ENCODE data around the gene SEC16B.

The SEC16B gene

DNA sequence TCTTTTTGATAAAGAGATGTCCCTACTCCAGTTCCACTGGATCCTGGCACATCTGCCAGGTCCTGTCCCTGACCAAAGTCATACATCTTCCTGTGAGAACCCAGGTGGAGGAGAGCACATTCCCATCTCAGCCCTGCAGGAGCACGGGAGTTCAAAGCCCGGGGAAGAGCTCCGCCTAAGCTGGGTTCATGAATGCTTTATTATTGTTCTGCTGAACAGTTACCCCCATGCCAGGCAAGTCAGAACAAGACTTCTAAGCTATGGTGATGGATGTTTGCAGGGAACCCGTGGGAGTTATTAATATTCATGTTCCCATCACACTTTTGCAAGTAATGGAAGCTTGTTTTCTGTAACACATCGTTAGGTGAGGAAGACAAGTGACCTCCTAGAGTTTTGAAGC is 62.9 kb downstream of the SEC16B start:
- DNase-seq (ENCODE audit: low spot score): no peak

DNA sequence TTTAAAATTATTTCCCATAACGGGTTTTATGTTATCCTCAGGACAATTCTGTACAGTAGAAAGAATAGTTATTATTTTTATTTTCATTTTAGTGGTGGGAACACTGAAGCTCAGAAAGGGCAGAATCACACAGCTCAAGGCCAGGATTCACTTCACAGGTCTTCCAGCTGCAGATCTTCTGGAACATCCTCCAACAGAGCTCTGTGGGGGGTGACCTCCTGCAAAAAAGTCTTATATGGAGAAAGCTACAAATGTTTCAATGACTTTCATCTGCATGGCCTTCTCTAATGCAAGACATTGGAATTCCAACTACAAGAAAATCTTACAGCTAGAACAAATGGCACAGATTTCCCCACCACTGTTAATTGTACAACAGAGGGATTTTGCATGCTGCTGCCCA is 64.2 kb downstream of the SEC16B start:
- no peak for DNase-seq (ENCODE audit: low spot score)

DNA sequence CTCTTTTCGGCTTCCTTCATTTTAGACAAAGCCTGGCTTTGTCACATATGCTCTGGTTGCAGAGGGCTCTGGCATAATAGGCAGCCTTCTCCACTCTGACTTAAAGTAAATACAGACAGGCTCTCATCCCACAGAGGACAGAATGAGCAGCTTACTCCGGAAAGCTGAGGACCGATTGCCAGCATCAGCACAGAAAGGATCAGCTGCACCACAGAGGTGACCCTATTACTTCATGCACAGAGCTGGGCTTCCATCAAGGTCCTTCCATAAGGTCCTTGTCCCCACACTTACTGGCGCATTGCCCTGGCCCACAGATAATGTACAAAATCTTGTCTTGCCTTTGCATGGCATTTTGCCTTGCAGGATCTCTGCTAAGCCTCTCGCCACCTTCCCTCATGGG is 67.6 kb downstream of the SEC16B start:
- DNase-seq (ENCODE audit: low spot score): no peak

DNA sequence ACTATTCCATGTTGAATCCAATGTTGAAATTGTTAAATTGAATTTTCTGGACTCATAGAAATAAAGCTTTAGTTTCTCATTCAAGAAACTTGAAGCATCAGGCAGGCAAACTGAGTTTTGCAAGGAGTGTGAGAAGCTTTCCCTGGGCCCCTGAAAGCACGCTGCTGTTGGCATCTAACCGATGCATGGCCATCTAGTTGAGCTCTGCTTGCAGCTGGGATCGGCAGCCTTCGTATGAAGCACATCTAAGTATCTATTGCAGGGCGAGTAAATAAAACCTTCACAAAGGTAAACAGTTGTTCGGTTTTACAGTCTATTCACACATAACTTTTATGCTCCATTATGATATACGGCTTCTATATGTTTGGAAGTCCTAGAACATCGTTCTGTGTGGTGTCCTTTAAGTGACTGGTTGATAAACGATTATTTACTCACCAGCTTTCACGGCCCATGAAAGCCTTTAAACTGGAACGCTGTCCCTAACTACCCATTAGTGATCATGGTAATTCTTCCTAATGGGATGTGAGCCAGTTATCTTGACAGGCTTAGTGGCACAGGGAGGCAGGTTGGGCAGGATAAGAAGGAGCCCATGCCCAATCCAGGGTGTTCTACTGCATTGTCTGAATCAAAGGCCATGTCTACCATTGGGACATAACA is 71.7 kb downstream of the SEC16B start:
- DNase-seq (ENCODE audit: low spot score): no peak

DNA sequence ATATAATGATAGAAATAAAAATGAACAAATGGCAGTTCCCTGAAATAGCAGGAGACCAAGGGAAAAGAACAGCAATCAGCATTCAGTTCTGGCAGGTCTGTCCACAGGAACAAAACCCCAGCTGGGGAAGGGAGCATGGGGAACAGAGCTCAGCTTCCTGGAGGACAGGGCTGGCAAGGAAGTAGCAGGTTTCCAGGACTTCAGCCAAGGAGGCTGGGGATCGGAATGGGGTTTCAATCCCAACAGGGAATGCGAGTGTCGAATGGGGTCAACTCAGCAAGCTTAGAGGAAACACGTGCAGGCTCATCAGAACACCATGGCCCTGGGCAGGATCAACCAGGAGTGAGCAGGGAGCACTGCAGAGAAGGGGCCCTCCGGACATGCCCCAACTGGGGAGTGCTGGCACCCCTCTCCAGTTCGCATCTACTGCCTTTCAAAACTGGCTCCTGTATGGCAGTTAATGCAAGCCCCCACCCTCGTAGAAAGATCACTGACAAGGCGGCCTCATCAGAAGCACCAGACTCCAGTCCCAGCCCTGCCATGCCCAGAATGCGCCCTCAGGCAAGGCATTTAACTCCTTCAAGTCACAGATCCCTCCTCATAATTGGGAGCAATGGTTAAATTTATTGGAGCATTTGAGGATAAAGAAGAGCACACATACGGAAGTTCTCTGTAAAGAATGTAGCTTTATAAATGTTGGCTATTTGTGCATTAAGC is 72.4 kb downstream of the SEC16B start:
- DNase-seq (ENCODE audit: low spot score): no peak

Measured in cerebellar cortex (tissue), 1 donor.